ENCODE data around the gene PLIN4.

PLIN4 gene

GRCh38 chr19:4453232-4454179 is 64.8 kb downstream of the PLIN4 start:
- DNase-seq, result no peak

GRCh38 chr19:4452230-4452990 is 65.9 kb downstream of the PLIN4 start:
- DNase-seq, result no peak
